GM12874 (cell line): Measurements from ENCODE around the gene FGF12.

Experiments
- CTCF ChIP-seq: IDR thresholded peaks from 2 replicates; pipeline ENCODE4 v1.5.1; 2011; ENCODE audit warnings: low read depth, mild to moderate bottlenecking, control low read depth, low read length, moderate library complexity; ENCODE audit not compliant: insufficient read depth

The FGF12 gene

GRCh38 chr3:192129586-192129985, 597.8 kb downstream of the FGF12 start:
- TF ChIP-seq CTCF: no peak

GRCh38 chr3:192128922-192129321, 598.4 kb downstream of the FGF12 start:
- TF ChIP-seq CTCF: no peak

- no peak for TF ChIP-seq CTCF
Measured at GRCh38 chr3:192128060-192128459, 599.3 kb downstream of the FGF12 start.

GRCh38 chr3:192122832-192123594, 604.3 kb downstream of the FGF12 start:
- no peak for TF ChIP-seq CTCF

GRCh38 chr3:192121923-192122322, 605.4 kb downstream of the FGF12 start:
- no peak for TF ChIP-seq CTCF

GRCh38 chr3:192108820-192109219, 618.5 kb downstream of the FGF12 start:
- no peak for TF ChIP-seq CTCF

GRCh38 chr3:192106543-192106942, 620.8 kb downstream of the FGF12 start:
- TF ChIP-seq CTCF: no peak
